Keratinocyte (primary cell): ENCODE measurements around the gene C10orf90. TPM values are rescaled to one million over a fixed set of nuclear protein-coding genes. Genes with fewer than 3 reads are reported as not detected.

ENCODE experiments used
- DNase-seq: peaks from one replicate; pipeline ENCODE4 v3.0.0-alpha.2; 2011; ENCODE audit warnings: low read depth, missing footprints, low spot score
- FAIRE-seq: peaks from 2 replicates; lab custom pipeline; 2011; peaks lifted over from hg19 to GRCh38; lab: Jason Lieb, UNC
- H2AFZ ChIP-seq: 2 replicates; pipeline ENCODE4 v1.6.0; 2012; ENCODE audit warnings: low read length, control low read depth, inconsistent platforms; ENCODE audit not compliant: control insufficient read depth
- H3K27ac ChIP-seq: 2 replicates; pipeline ENCODE4 v1.5.1; 2011; ENCODE audit warnings: low read length; ENCODE audit not compliant: control insufficient read depth, insufficient read depth
- H3K27me3 ChIP-seq: 3 replicates; pipeline ENCODE4 v1.6.0; 2011; ENCODE audit warnings: low read length; ENCODE audit not compliant: control insufficient read depth, insufficient read depth; ENCODE audit errors: extremely low read depth
- H3K36me3 ChIP-seq, 2 experiments: 2 replicates in 1 of 2; 3 replicates in 1 of 2; pipeline ENCODE4 v1.5.1; 2011; ENCODE audit warnings: low read length in 2 of 2, mild to moderate bottlenecking in 1 of 2; ENCODE audit not compliant: control insufficient read depth in 2 of 2, insufficient read depth in 2 of 2; ENCODE audit errors: extremely low read depth in 1 of 2
- H3K4me1 ChIP-seq: 3 replicates; pipeline ENCODE4 v1.5.1; 2011; ENCODE audit warnings: low read length; ENCODE audit not compliant: control insufficient read depth, insufficient read depth; ENCODE audit errors: extremely low read depth
- H3K4me2 ChIP-seq: 3 replicates; pipeline ENCODE4 v1.6.0; 2011; ENCODE audit warnings: low read depth, low read length; ENCODE audit not compliant: control insufficient read depth, insufficient read depth; ENCODE audit errors: extremely low read depth
- H3K4me3 ChIP-seq, 3 experiments: fragments of 200-600 bp in 1 of 3; sonication (generic) in 1 of 3; 2 replicates in 2 of 3; 3 replicates in 1 of 3; pipeline ENCODE4 v1.5.1; 2011 to 2016; ENCODE audit warnings: low read length in 3 of 3, mild to moderate bottlenecking in 3 of 3, control low read depth in 2 of 3, inconsistent platforms in 1 of 3, low read depth in 1 of 3, mixed read lengths in 1 of 3, mixed run types in 1 of 3, moderate library complexity in 1 of 3; ENCODE audit not compliant: control insufficient read depth in 2 of 3, insufficient read depth in 2 of 3; ENCODE audit errors: extremely low read depth in 1 of 3
- H3K79me2 ChIP-seq: 2 replicates; pipeline ENCODE4 v1.6.0; 2012; ENCODE audit warnings: low read length; ENCODE audit not compliant: control insufficient read depth, insufficient read depth
- H3K9ac ChIP-seq: 3 replicates; pipeline ENCODE4 v1.6.0; 2011; ENCODE audit warnings: low read length; ENCODE audit not compliant: control insufficient read depth, insufficient read depth; ENCODE audit errors: extremely low read depth
- H3K9me1 ChIP-seq: 3 replicates; pipeline ENCODE4 v1.6.0; 2011; ENCODE audit warnings: low read length; ENCODE audit not compliant: control insufficient read depth, insufficient read depth; ENCODE audit errors: extremely low read depth
- H3K9me3 ChIP-seq: 2 replicates; pipeline ENCODE4 v1.5.1; 2012; ENCODE audit warnings: low read depth, low read length; ENCODE audit not compliant: control insufficient read depth
- H4K20me1 ChIP-seq: 3 replicates; pipeline ENCODE4 v1.6.0; 2011; ENCODE audit warnings: low read length; ENCODE audit not compliant: control insufficient read depth, insufficient read depth; ENCODE audit errors: extremely low read depth
- CTCF ChIP-seq, 3 experiments: IDR thresholded peaks in 1 of 3; conservative IDR thresholded peaks in 1 of 3; optimal IDR thresholded peaks in 1 of 3; 2 replicates in 2 of 3; 3 replicates in 1 of 3; pipeline versions ENCODE3 to v1.5.1; 2011; ENCODE audit warnings: low read length in 3 of 3, mild to moderate bottlenecking in 3 of 3, moderate library complexity in 2 of 3, control low read depth in 1 of 3, inconsistent platforms in 1 of 3; ENCODE audit not compliant: insufficient read depth in 2 of 3; ENCODE audit errors: extremely low read depth in 1 of 3
- EZH2 ChIP-seq: IDR thresholded peaks from one replicate; pipeline ENCODE4 v1.6.1; 2012; ENCODE audit warnings: inconsistent platforms, mild to moderate bottlenecking, low read length, moderate library complexity
- dilution Hi-C: fragments of 300-500 bp; cut with MboI; formaldehyde crosslinking; loops from one replicate; pipeline ENCODE4 v1.7.0; 2020; ENCODE audit warnings: low sequenced_read_pairs; ENCODE audit not compliant: extremely low pct_ligation_motif_present
- polyA plus RNA-seq, 5 experiments: library from polyadenylated mRNA; depleted of rRNA in 3 of 5; stranded (reverse) in 3 of 5; stranded (forward) in 1 of 5; unstranded in 1 of 5; fragments of >200 nt; gene quantifications; 1 replicate in 1 of 5; 2 replicates in 3 of 5; 3 replicates in 1 of 5; pipeline versions ENCODE4 v1.2.1 to v1.2.3, GENCODE V29; 2011 to 2012; ENCODE audit warnings: missing spikeins in 2 of 5, low read depth in 1 of 5, low replicate concordance in 1 of 5

Gene C10orf90
- polyA plus RNA-seq, 1 donor (not counting 4 experiments of a cell fraction or from before 2014, with no cell fraction given) = not detected

- Histone ChIP-seq H3K4me1 (peaks cover 3% of the 10 kb centered on the region), H3K9me1 (no peaks in the 10 kb centered on the region), H3K27me3 (no peaks in the 10 kb centered on the region), H4K20me1 (no peaks in the 10 kb centered on the region), H3K4me3 (no peak overlapping the region), H2AFZ (no peak overlapping the region), H3K9ac (no peak overlapping the region), H3K36me3 (no peaks in the 10 kb centered on the region), H3K9me3 (peaks cover 3% of the 10 kb centered on the region), H3K79me2 (no peaks in the 10 kb centered on the region), H3K27ac (no peak overlapping the region), H3K4me2 (no peak overlapping the region)
- no peak for DNase-seq
- dilution Hi-C loops = no loop called here
- no peak for FAIRE-seq
- TF ChIP-seq CTCF (optimal IDR thresholded peaks at IDR 0.05 in 1 of 3, IDR thresholded peaks at IDR 0.05 in 1 of 3, conservative IDR thresholded peaks at IDR 0.05 in 1 of 3; ENCODE audit: extremely low read depth in 1 of 3, insufficient read depth in 2 of 3, low read length in 3 of 3) (no peak), EZH2 (no peak)
Observed at GRCh38 chr10:126425032-126425431, 245.5 kb downstream of the C10orf90 start.

GRCh38 chr10:126423732-126424491 lies 246.6 kb downstream of the C10orf90 start:
- no peaks in the 10 kb centered on the region for H3K27me3 ChIP-seq
- no peaks in the 10 kb centered on the region for H4K20me1 ChIP-seq
- no peak overlapping the region for H2AFZ ChIP-seq
- H3K4me2 ChIP-seq = no peak overlapping the region
- H3K9ac ChIP-seq = no peak overlapping the region
- FAIRE-seq (no peak), DNase-seq (no peak)
- no peak overlapping the region for H3K27ac ChIP-seq
- H3K9me1 ChIP-seq = no peaks in the 10 kb centered on the region
- H3K9me3 ChIP-seq = peaks cover 3% of the 10 kb centered on the region
- H3K4me3 ChIP-seq = no peak overlapping the region
- TF ChIP-seq EZH2 (no peak), CTCF (optimal IDR thresholded peaks at IDR 0.05 in 1 of 3, IDR thresholded peaks at IDR 0.05 in 1 of 3, conservative IDR thresholded peaks at IDR 0.05 in 1 of 3; ENCODE audit: extremely low read depth in 1 of 3, insufficient read depth in 2 of 3, low read length in 3 of 3) (no peak)
- H3K79me2 ChIP-seq = no peaks in the 10 kb centered on the region
- H3K36me3 ChIP-seq = no peaks in the 10 kb centered on the region
- peaks cover 3% of the 10 kb centered on the region for H3K4me1 ChIP-seq
- dilution Hi-C loops = no loop called here
